ENCODE data around the gene DPF3. TPM values are rescaled to one million over a fixed set of nuclear protein-coding genes. Genes with fewer than 3 reads are reported as not detected.

The DPF3 gene
- polyA plus RNA-seq, 1 experiment: 3.6 TPM

GRCh38 chr14:72651081-72651480, 242.8 kb downstream of the DPF3 start:
- POLR2A ChIA-PET: no interaction called here
- DNase-seq (ENCODE audit: low read depth): no peak

DNA sequence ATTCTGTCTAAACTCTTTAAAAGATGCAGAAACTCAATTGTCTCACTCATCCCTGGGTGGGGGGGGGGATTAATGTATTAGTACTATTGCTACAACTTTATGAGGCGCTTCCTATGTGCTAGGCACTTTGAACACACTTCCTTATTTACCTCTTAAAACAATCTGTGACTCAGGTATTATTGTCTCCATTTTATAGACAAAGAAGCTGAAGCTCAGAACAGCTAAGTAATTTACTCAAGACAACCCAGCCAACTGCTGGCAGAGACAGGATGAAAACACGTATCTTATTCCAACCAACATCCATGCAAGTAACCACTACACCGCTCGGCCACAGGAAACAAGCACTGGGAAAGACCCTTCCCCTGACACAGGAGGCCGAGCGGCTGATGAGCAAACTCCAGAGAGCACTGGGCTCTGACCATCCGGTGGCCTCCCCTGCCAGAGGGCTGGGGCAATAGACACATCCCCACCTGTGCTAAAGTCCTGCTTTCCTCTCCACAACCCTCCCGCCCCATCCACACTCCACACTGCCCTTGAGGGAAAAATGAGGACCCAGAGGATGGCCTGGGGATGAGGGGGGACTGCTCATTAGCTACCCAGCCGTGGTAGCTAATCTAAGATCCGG, 244.2 kb downstream of the DPF3 start:
- Histone ChIP-seq H3K4me3 (ENCODE audit: low read depth, low read length) (no peak overlapping the region), H3K36me3 (ENCODE audit: control insufficient read depth, insufficient read depth, low read length) (no peaks in the 10 kb centered on the region), H3K27me3 (ENCODE audit: control insufficient read depth, insufficient read depth, low read length) (no peaks in the 10 kb centered on the region)
- DNase-seq (ENCODE audit: low read depth): no peak
- TF ChIP-seq CTCF (IDR thresholded peaks at IDR 0.05; ENCODE audit: insufficient read depth, low read depth, low read length): no peak
- ChIA-PET POLR2A (no interaction called here), CTCF (interaction anchor here (0.6 to 1.1 kb wide), 4 partner anchors 12 to 244 kb away, joined by 3 to 4 read pairs (median 3); partner anchors contain the start of gene DPF3)

More at GRCh38 chr14:72651081-72651480, 242.8 kb downstream of the DPF3 start:
- no peak for TF ChIP-seq CTCF (IDR thresholded peaks at IDR 0.05; ENCODE audit: insufficient read depth, low read depth, low read length)
- Histone ChIP-seq H3K4me3 (ENCODE audit: low read depth, low read length) (no peak overlapping the region), H3K36me3 (ENCODE audit: control insufficient read depth, insufficient read depth, low read length) (no peaks in the 10 kb centered on the region), H3K27me3 (ENCODE audit: control insufficient read depth, insufficient read depth, low read length) (no peaks in the 10 kb centered on the region)
- CTCF ChIA-PET: interaction anchor here (1.1 kb wide), 1 partner anchor 243 kb away, joined by 3 read pairs; the partner anchor contains the start of gene DPF3

DNA sequence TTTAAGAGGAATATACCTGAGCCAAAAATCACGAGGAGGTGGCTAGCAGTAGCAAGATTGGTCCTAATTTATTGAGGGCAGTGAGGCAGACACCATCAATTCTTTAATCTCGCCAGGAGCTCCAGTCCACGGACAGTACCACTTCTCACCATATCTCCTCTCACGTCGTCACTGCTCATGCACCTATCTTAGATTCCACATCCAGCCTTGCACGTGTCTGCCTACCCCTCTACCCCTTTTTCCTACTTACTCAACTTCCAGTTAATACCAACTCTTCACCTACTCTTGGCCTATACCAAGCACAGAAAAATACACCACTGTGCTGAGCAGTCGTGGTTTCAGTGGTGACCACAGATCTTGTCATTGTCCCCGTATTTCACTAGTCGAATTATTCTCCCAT, 246.1 kb downstream of the DPF3 start:
- TF ChIP-seq CTCF (IDR thresholded peaks at IDR 0.05; ENCODE audit: insufficient read depth, low read depth, low read length): no peak
- no peak for DNase-seq (ENCODE audit: low read depth)
- Histone ChIP-seq H3K27me3 (ENCODE audit: control insufficient read depth, insufficient read depth, low read length) (no peaks in the 10 kb centered on the region), H3K36me3 (ENCODE audit: control insufficient read depth, insufficient read depth, low read length) (no peaks in the 10 kb centered on the region), H3K4me3 (ENCODE audit: low read depth, low read length) (no peak overlapping the region)
- POLR2A ChIA-PET: no interaction called here
- CTCF ChIA-PET: interaction anchor here (0.6 to 1.0 kb wide), 2 partner anchors 11 to 82 kb away, joined by 3 read pairs; no protein-coding TSS in a partner anchor

DNA sequence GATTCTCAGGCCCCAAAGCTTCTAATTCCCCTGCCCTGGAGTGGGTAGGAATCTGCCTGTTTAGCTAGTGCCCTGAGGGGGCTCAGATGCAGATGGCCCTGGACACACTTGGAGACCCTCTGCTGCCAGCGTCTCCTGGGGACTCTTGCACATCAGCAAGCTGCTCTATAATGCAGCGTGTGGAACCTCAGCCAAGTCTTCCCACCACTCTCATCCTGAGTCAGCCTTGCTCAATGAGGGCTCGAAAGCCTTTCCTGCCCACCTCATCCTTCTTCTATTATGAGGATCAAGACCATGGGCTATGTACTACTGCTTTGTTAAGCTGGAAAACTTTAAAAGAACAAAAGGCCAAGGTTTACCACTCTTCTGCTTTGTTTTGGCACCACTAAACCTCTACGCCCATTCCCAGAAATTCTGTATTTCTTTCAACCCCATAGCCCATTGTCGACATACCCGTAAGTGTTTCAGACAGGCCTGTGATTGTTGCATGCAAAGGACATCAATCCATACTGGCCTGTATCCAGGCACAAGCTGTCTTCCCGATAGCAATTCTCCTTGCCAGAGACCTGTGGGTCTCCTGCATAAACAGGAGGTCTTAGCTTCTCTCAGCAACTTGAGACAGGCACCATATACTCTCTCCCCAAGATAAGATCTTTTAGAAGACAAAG, 246.9 kb downstream of the DPF3 start:
- ChIA-PET POLR2A (no interaction called here), CTCF (interaction anchor here (0.6 to 1.0 kb wide), 2 partner anchors 11 to 26 kb away, joined by 3 read pairs; no protein-coding TSS in a partner anchor)
- TF ChIP-seq CTCF (IDR thresholded peaks at IDR 0.05; ENCODE audit: insufficient read depth, low read depth, low read length): no peak
- Histone ChIP-seq H3K4me3 (ENCODE audit: low read depth, low read length) (no peak overlapping the region), H3K36me3 (ENCODE audit: control insufficient read depth, insufficient read depth, low read length) (no peaks in the 10 kb centered on the region), H3K27me3 (ENCODE audit: control insufficient read depth, insufficient read depth, low read length) (no peaks in the 10 kb centered on the region)
- DNase-seq (ENCODE audit: low read depth): no peak

DNA sequence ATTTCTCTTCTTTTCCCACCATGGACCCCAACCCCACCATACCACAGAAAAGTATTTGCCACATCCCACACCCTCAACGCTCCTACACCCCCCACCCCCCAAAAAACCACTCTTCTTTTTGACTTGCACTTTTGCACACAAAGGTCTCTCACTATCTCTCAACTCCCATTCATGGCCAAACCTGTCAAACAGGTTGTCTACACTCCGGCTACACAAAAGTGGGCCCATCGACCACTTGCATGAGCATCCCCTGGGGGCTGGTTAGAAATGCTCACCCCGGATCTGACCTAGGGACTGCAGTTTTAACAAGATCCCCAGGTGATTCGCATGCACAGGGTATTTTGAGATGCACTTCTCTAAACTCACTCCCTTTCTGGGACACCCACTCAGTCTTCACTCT, 248.2 kb downstream of the DPF3 start:
- POLR2A ChIA-PET: no interaction called here
- no peaks in the 10 kb centered on the region for H3K27me3 ChIP-seq (ENCODE audit: control insufficient read depth, insufficient read depth, low read length)
- no peak for DNase-seq (ENCODE audit: low read depth)
- H3K36me3 ChIP-seq (ENCODE audit: control insufficient read depth, insufficient read depth, low read length): no peaks in the 10 kb centered on the region
- no peak for TF ChIP-seq CTCF (IDR thresholded peaks at IDR 0.05; ENCODE audit: insufficient read depth, low read depth, low read length)
- H3K4me3 ChIP-seq (ENCODE audit: low read depth, low read length): no peak overlapping the region
- CTCF ChIA-PET: interaction anchor here (0.7 to 1.1 kb wide), 2 partner anchors 10 to 29 kb away, joined by 4 to 7 read pairs; no protein-coding TSS in a partner anchor
